Chondrocyte (in vitro differentiated cells): Measurements from ENCODE around the gene RNF227. TPM values are rescaled to one million over a fixed set of nuclear protein-coding genes. Genes with fewer than 3 reads are reported as not detected.

Experiments used
- DNase-seq: peaks from one replicate; pipeline ENCODE4 v3.0.0; 2021; ENCODE audit warnings: mixed read lengths, low spot score
- H3K27ac Mint-ChIP-seq: one replicate; pipeline ENCODE4 v1.8.0; 2021; ENCODE audit warnings: mild to moderate bottlenecking, moderate library complexity, mixed read lengths; ENCODE audit not compliant: unreplicated experiment
- H3K27me3 Mint-ChIP-seq: 2 replicates; pipeline ENCODE4 v1.8.0; 2021; ENCODE audit warnings: low read depth, mixed read lengths
- H3K36me3 Mint-ChIP-seq: 2 replicates; pipeline ENCODE4 v1.8.0; 2021; ENCODE audit warnings: low read depth, mixed read lengths
- H3K4me1 Mint-ChIP-seq: 2 replicates; pipeline ENCODE4 v1.8.0; 2021; ENCODE audit warnings: low read depth, mild to moderate bottlenecking, mixed read lengths
- H3K4me3 Mint-ChIP-seq: one replicate; pipeline ENCODE4 v1.8.0; 2021; ENCODE audit warnings: mild to moderate bottlenecking, moderate library complexity, mixed read lengths; ENCODE audit not compliant: unreplicated experiment
- H3K9me3 Mint-ChIP-seq: 2 replicates; pipeline ENCODE4 v1.8.0; 2021; ENCODE audit warnings: low read depth, mixed read lengths
- total RNA-seq: library from RNA; stranded (reverse); gene quantifications from 3 replicates; pipeline ENCODE4 v1.2.1, GENCODE V29; 2021
- TF ChIP-seq, protein P1 (sequence below): fragments of 200-600 bp; sonication (generic); IDR thresholded peaks from 2 replicates; pipeline ENCODE4 v1.5.0; 2021; ENCODE audit warnings: antibody characterized with exemption, mild to moderate bottlenecking, moderate library complexity

The RNF227 gene
- total RNA-seq, 1 donor from 2014 or later = 2.2 TPM

GRCh38 chr17:7897773-7898172 lies 18.3 kb downstream of the RNF227 start:
- Mint-ChIP-seq H3K27ac (peak overlapping the region; percentile 23), H3K4me3 (no peak overlapping the region), H3K27me3 (no peaks in the 10 kb centered on the region), H3K36me3 (peaks cover 64% of the 10 kb centered on the region), H3K4me1 (no peaks in the 10 kb centered on the region), H3K9me3 (no peaks in the 10 kb centered on the region)
- DNase-seq = no peak
- TF ChIP-seq, protein P1, sequence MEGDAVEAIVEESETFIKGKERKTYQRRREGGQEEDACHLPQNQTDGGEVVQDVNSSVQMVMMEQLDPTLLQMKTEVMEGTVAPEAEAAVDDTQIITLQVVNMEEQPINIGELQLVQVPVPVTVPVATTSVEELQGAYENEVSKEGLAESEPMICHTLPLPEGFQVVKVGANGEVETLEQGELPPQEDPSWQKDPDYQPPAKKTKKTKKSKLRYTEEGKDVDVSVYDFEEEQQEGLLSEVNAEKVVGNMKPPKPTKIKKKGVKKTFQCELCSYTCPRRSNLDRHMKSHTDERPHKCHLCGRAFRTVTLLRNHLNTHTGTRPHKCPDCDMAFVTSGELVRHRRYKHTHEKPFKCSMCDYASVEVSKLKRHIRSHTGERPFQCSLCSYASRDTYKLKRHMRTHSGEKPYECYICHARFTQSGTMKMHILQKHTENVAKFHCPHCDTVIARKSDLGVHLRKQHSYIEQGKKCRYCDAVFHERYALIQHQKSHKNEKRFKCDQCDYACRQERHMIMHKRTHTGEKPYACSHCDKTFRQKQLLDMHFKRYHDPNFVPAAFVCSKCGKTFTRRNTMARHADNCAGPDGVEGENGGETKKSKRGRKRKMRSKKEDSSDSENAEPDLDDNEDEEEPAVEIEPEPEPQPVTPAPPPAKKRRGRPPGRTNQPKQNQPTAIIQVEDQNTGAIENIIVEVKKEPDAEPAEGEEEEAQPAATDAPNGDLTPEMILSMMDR = peak; percentile 67

DNA sequence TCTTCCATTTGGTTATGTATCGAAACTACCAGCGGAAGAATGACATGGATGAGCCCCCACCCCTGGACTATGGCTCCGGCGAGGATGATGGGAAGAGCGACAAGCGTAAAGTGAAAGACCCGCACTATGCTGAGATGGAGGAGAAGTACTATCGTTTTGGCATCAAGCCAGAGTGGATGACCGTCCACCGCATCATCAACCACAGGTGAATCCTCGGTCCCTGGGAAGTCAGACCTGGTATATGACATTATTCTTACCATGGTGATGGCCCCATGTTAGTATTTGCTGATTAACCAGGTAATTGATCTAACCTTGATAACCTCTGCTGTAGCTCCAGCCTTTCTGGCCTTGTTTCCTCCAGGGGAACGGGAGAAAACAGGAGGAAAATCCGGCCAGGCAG lies 19.0 kb downstream of the RNF227 start:
- Mint-ChIP-seq H3K9me3 (no peaks in the 10 kb centered on the region), H3K4me3 (no peak overlapping the region), H3K27ac (no peak overlapping the region), H3K36me3 (peaks cover 60% of the 10 kb centered on the region), H3K4me1 (no peaks in the 10 kb centered on the region), H3K27me3 (no peaks in the 10 kb centered on the region)
- TF ChIP-seq, protein P1 = no peak
- DNase-seq = no peak

- Mint-ChIP-seq H3K36me3 (peaks cover 53% of the 10 kb centered on the region), H3K9me3 (no peaks in the 10 kb centered on the region), H3K27me3 (no peaks in the 10 kb centered on the region), H3K27ac (no peak overlapping the region), H3K4me1 (no peaks in the 10 kb centered on the region), H3K4me3 (no peak overlapping the region)
- DNase-seq = no peak
- TF ChIP-seq, protein P1 = no peak
Measured at GRCh38 chr17:7894866-7895265, 21.2 kb downstream of the RNF227 start.

- no peak for DNase-seq
- H3K4me1 Mint-ChIP-seq = no peaks in the 10 kb centered on the region
- no peaks in the 10 kb centered on the region for H3K27me3 Mint-ChIP-seq
- no peak overlapping the region for H3K27ac Mint-ChIP-seq
- TF ChIP-seq, protein P1 = no peak
- no peak overlapping the region for H3K4me3 Mint-ChIP-seq
- H3K36me3 Mint-ChIP-seq = peaks cover 48% of the 10 kb centered on the region
- no peaks in the 10 kb centered on the region for H3K9me3 Mint-ChIP-seq
Measured at GRCh38 chr17:7894226-7894625, 21.9 kb downstream of the RNF227 start.

DNA sequence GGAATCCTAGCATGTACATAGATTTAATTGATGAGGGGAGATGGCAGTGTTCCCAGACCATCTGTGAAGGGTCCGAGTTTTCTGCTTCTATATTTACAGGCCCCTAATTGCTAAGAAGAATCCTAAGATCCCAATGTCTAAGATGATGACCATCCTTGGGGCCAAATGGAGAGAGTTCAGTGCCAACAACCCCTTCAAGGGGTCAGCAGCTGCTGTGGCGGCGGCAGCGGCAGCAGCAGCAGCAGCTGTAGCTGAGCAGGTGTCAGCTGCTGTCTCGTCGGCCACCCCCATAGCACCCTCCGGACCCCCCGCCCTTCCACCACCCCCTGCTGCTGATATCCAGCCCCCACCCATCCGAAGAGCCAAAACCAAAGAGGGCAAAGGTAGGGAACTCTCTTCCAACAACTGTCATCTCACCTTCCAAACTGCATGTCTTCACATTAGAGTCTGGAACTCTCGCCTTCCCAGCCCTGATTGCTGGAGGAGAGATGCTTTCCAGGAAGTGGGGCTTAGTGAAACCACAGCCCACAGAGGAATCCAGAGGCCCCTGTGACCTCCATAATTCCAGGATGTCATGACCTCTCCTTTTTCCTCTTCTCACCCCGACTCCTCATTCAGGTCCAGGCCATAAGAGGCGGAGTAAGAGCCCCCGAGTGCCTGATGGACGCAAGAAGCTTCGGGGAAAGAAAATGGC lies 22.8 kb downstream of the RNF227 start:
- Mint-ChIP-seq H3K27me3 (no peaks in the 10 kb centered on the region), H3K9me3 (no peaks in the 10 kb centered on the region), H3K4me1 (no peaks in the 10 kb centered on the region), H3K27ac (no peak overlapping the region), H3K4me3 (no peak overlapping the region), H3K36me3 (peaks cover 43% of the 10 kb centered on the region)
- DNase-seq = no peak
- TF ChIP-seq, protein P1 = no peak
